ENCODE measurements around the gene DBI.

- no peak for TF ChIP-seq AGO2 (optimal IDR thresholded peaks at IDR 0.05; ENCODE audit: low read depth, low read length)
- no peak for TF ChIP-seq ZNF512 (CRISPR knock-in tag; IDR thresholded peaks at IDR 0.05)
Measured at GRCh38 chr2:119414894-119415293, 48.1 kb downstream of the DBI start.

All from HepG2 (cell line).